Urothelium cell line (cell line): ENCODE data around the gene RPS19BP1.
"Not testable (repeated sequence)": the region's sequence is repeated elsewhere in the genome, so short reads cannot be mapped to it uniquely, and the experiment has no call there.

Source experiments
- DNase-seq: peaks from one replicate; pipeline ENCODE4 v3.0.0; 2011; ENCODE audit warnings: low spot score, mixed read lengths
- FAIRE-seq: peaks from 2 replicates; lab custom pipeline; 2011; peaks lifted over from hg19 to GRCh38; lab: Jason Lieb, UNC

Gene RPS19BP1

GRCh38 chr22:39514373-39514973 lies 18.1 kb downstream of the RPS19BP1 start:
- peak; percentile 78 for FAIRE-seq

GRCh38 chr22:39513791-39514190 lies 18.8 kb downstream of the RPS19BP1 start:
- no peak for FAIRE-seq

More at GRCh38 chr22:39514373-39514973, 18.1 kb downstream of the RPS19BP1 start:
- peak; percentile 46 for DNase-seq

GRCh38 chr22:39512026-39512425 lies 20.5 kb downstream of the RPS19BP1 start:
- DNase-seq, result no peak
- no peak for FAIRE-seq

More at GRCh38 chr22:39513791-39514190, 18.8 kb downstream of the RPS19BP1 start:
- DNase-seq, result no peak

- FAIRE-seq (no peak), DNase-seq (no peak)
Observed at GRCh38 chr22:39511226-39511625, 21.3 kb downstream of the RPS19BP1 start.

- FAIRE-seq (no peak), DNase-seq (no peak)
Observed at GRCh38 chr22:39510529-39511149, 21.9 kb downstream of the RPS19BP1 start.

GRCh38 chr22:39508393-39508792 lies 24.2 kb downstream of the RPS19BP1 start:
- DNase-seq (no peak), FAIRE-seq (no peak)

- DNase-seq, FAIRE-seq: not testable (repeated sequence)
Observed at GRCh38 chr22:39507021-39507420, 25.5 kb downstream of the RPS19BP1 start.

- FAIRE-seq (no peak), DNase-seq (no peak)
Observed at GRCh38 chr22:39504071-39504470, 28.5 kb downstream of the RPS19BP1 start.

GRCh38 chr22:39503630-39504029 lies 28.9 kb downstream of the RPS19BP1 start:
- DNase-seq (no peak), FAIRE-seq (no peak)

- FAIRE-seq, result peak; percentile 44
- no peak for DNase-seq
Observed at GRCh38 chr22:39502789-39503409, 29.6 kb downstream of the RPS19BP1 start.

GRCh38 chr22:39502109-39502788 lies 30.3 kb downstream of the RPS19BP1 start, which contains the start of gene MIEF1:
Gene MIEF1 (plus strand): TSS chr22:39502290. CDS start chr22:39511295, 9,005 bp downstream.
- DNase-seq (peak; percentile 99), FAIRE-seq (peak; percentile 99)

GRCh38 chr22:39501644-39502108 lies 30.9 kb downstream of the RPS19BP1 start:
- FAIRE-seq (no peak), DNase-seq (no peak)

- DNase-seq (no peak), FAIRE-seq (no peak)
Observed at GRCh38 chr22:39500101-39500500, 32.4 kb downstream of the RPS19BP1 start.

GRCh38 chr22:39498802-39499201 lies 33.7 kb downstream of the RPS19BP1 start:
- DNase-seq, result no peak
- no peak for FAIRE-seq

- DNase-seq (no peak), FAIRE-seq (no peak)
Observed at GRCh38 chr22:39498368-39498767, 34.2 kb downstream of the RPS19BP1 start.

- FAIRE-seq, result no peak
Observed at GRCh38 chr22:39497429-39497828, 35.1 kb downstream of the RPS19BP1 start.

GRCh38 chr22:39496131-39496838 lies 36.3 kb downstream of the RPS19BP1 start:
- no peak for FAIRE-seq
- DNase-seq, result peak; percentile 68

More at GRCh38 chr22:39497429-39497828, 35.1 kb downstream of the RPS19BP1 start:
- DNase-seq, result no peak

GRCh38 chr22:39494471-39495120 lies 38.0 kb downstream of the RPS19BP1 start:
- FAIRE-seq (no peak), DNase-seq (no peak)

- FAIRE-seq (no peak), DNase-seq (no peak)
Observed at GRCh38 chr22:39493759-39494158, 38.8 kb downstream of the RPS19BP1 start.

- DNase-seq (no peak), FAIRE-seq (no peak)
Observed at GRCh38 chr22:39492186-39492585, 40.4 kb downstream of the RPS19BP1 start.
